MM.1S (cell line): ENCODE data around the gene BMAL1.

Experiments used
- CTCF ChIP-seq: fragments of 300-600 bp; sonication (generic); IDR thresholded peaks from 2 replicates; pipeline ENCODE4 v1.5.1; 2016; ENCODE audit warnings: antibody characterized with exemption, low read length, mixed read lengths
- EZH2 ChIP-seq: fragments of 300-600 bp; sonication (generic); optimal IDR thresholded peaks from 2 replicates; pipeline ENCODE3; 2017; ENCODE audit warnings: low read depth, mild to moderate bottlenecking, antibody characterized with exemption, low read length, mixed read lengths
- EZH2phosphoT487 ChIP-seq: fragments of 300-600 bp; sonication (generic); IDR thresholded peaks from 2 replicates; pipeline ENCODE4 v1.6.1; 2018; ENCODE audit warnings: antibody characterized with exemption, low read length

GRCh38 chr11:13346470-13346869 lies 68.9 kb downstream of the BMAL1 start:
- TF ChIP-seq CTCF (no peak), EZH2phosphoT487 (no peak), EZH2 (no peak)
